Neural cell (in vitro differentiated cells): ENCODE data around the gene MVK. TPM values are rescaled to one million over a fixed set of nuclear protein-coding genes. Genes with fewer than 3 reads are reported as not detected.

Experiments
- H2AFZ ChIP-seq: fragments of 200-600, 300-800 bp; sonication (generic), shearing (Covaris generic); 2 replicates; pipeline ENCODE4 v1.6.0; 2014; ENCODE audit warnings: low read depth, mild to moderate bottlenecking, antibody characterized with exemption, low read length, moderate library complexity
- H3F3A ChIP-seq: fragments of 200-600 bp; shearing (Covaris generic); 2 replicates; pipeline ENCODE4 v1.6.1; 2016; ENCODE audit warnings: mild to moderate bottlenecking, moderate library complexity, mixed read lengths, antibody characterized with exemption, low read length; ENCODE audit not compliant: insufficient read depth, poor library complexity, severe bottlenecking
- H3K27ac ChIP-seq: fragments of 200-600, 300-800 bp; sonication (generic), shearing (Covaris generic); 2 replicates; pipeline ENCODE4 v1.5.1; 2014; ENCODE audit warnings: mild to moderate bottlenecking, low read length, moderate library complexity
- H3K27me3 ChIP-seq: fragments of 300-800, 200-600 bp; sonication (generic), shearing (Covaris generic); 2 replicates; pipeline ENCODE4 v1.6.0; 2014; ENCODE audit warnings: mild to moderate bottlenecking, low read depth, low read length, moderate library complexity; ENCODE audit not compliant: insufficient read depth
- H3K36me3 ChIP-seq: fragments of 300-800, 200-600 bp; sonication (generic), shearing (Covaris generic); 2 replicates; pipeline ENCODE4 v1.5.1; 2014; ENCODE audit warnings: mild to moderate bottlenecking, antibody characterized with exemption, low read length, moderate library complexity; ENCODE audit not compliant: insufficient read depth
- H3K4me2 ChIP-seq: fragments of 300-800, 200-600 bp; sonication (generic), shearing (Covaris generic); 2 replicates; pipeline ENCODE4 v1.6.0; 2014; ENCODE audit warnings: mild to moderate bottlenecking, low read length
- H3K4me3 ChIP-seq: fragments of 300-800, 200-600 bp; sonication (generic), shearing (Covaris generic); 2 replicates; pipeline ENCODE4 v1.5.1; 2014; ENCODE audit warnings: mild to moderate bottlenecking, low read length, moderate library complexity
- H3K79me2 ChIP-seq: fragments of 200-600 bp; shearing (Covaris generic); replicated peaks from 2 replicates; pipeline ENCODE4 v1.6.0; 2014; ENCODE audit warnings: mild to moderate bottlenecking, low read length, moderate library complexity; ENCODE audit not compliant: insufficient read depth
- H3K9ac ChIP-seq: fragments of 300-800, 200-600 bp; sonication (generic), shearing (Covaris generic); 2 replicates; pipeline ENCODE4 v1.6.1; 2016; ENCODE audit warnings: mild to moderate bottlenecking, low read length, mixed read lengths
- H3K9me2 ChIP-seq: fragments of 200-600 bp; shearing (Covaris generic); 2 replicates; pipeline ENCODE4 v1.6.1; 2016; ENCODE audit warnings: mild to moderate bottlenecking, low read length, mixed read lengths; ENCODE audit not compliant: insufficient read depth
- H3K9me3 ChIP-seq: fragments of 200-600, 300-800 bp; sonication (generic), shearing (Covaris generic); 2 replicates; pipeline ENCODE4 v1.6.1; 2016; ENCODE audit warnings: mild to moderate bottlenecking, mixed run types, low read length, moderate library complexity, mixed read lengths
- H4K20me1 ChIP-seq: fragments of 200-600 bp; shearing (Covaris generic); 2 replicates; pipeline ENCODE4 v1.6.1; 2016; ENCODE audit warnings: mild to moderate bottlenecking, mixed run types; ENCODE audit not compliant: insufficient read depth
- EP300 ChIP-seq: fragments of 450-650 bp; conservative IDR thresholded peaks from 2 replicates; pipeline ENCODE4 v1.6.1; 2014; ENCODE audit warnings: antibody characterized with exemption, mild to moderate bottlenecking, moderate library complexity; ENCODE audit not compliant: poor library complexity, severe bottlenecking
- EZH2 ChIP-seq: fragments of 200-600, 300-800 bp; shearing (Covaris generic), sonication (generic); IDR thresholded peaks from 2 replicates; pipeline ENCODE4 v1.6.1; 2014; ENCODE audit warnings: antibody characterized with exemption, low read length, borderline replicate concordance, mild to moderate bottlenecking; ENCODE audit not compliant: insufficient read depth, poor library complexity, severe bottlenecking
- MXI1 ChIP-seq: fragments of 450-650 bp; conservative IDR thresholded peaks from 2 replicates; pipeline ENCODE4 v1.6.1; 2014; ENCODE audit warnings: antibody characterized with exemption, mild to moderate bottlenecking; ENCODE audit not compliant: poor library complexity, severe bottlenecking
- POLR2AphosphoS5 ChIP-seq: IDR thresholded peaks from 2 replicates; pipeline ENCODE4 v1.6.1; 2012
- RAD21 ChIP-seq: fragments of 450-650 bp; conservative IDR thresholded peaks from 2 replicates; pipeline ENCODE4 v1.6.1; 2014; ENCODE audit warnings: antibody characterized with exemption, mild to moderate bottlenecking, moderate library complexity
- SMC3 ChIP-seq: fragments of 450-650 bp; conservative IDR thresholded peaks from 2 replicates; pipeline ENCODE4 v1.6.1; 2014; ENCODE audit warnings: antibody characterized with exemption, mild to moderate bottlenecking, moderate library complexity; ENCODE audit not compliant: poor library complexity
- TAF1 ChIP-seq: IDR thresholded peaks from 2 replicates; pipeline ENCODE4 v1.6.1; 2012; ENCODE audit warnings: low read depth
- polyA plus RNA-seq: library from polyadenylated mRNA; depleted of rRNA; stranded (reverse); fragments of >200 nt; gene quantifications from 2 replicates; pipeline ENCODE4 v1.2.3, GENCODE V29; 2014
- TF ChIP-seq, protein P1 (sequence below): IDR thresholded peaks from 2 replicates; pipeline ENCODE4 v1.6.1; 2012; ENCODE audit warnings: borderline replicate concordance
- TF ChIP-seq, protein P2 (sequence below): fragments of 450-650 bp; IDR thresholded peaks from 2 replicates; pipeline ENCODE4 v1.5.1; 2014; ENCODE audit warnings: antibody characterized with exemption, mild to moderate bottlenecking, moderate library complexity; ENCODE audit not compliant: poor library complexity, severe bottlenecking

Gene MVK
- polyA plus RNA-seq, 1 donor from 2014 or later: 45.7 TPM

DNA sequence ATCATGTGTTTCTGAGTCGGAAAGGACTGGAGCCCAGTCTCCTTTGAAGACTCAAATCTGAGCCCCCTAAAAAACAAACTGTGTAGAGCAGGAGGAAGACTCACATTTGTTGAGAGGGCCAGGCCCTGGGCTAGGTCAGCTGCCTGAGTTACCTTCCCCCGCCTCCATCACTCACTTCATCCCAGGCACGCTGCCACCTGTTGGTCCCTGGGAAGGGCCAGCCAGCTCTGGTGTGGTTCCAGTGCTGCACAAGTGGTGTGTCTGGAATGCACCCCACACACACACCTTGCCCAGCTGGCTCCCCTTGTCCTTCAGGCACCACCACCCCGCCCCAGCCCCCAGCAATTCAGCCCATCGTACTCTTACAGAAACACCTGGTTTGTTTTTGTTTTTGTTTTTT is 9.0 kb downstream of the MVK start:
- Histone ChIP-seq H3K9me2 (no peaks in the 10 kb centered on the region), H3K4me2 (no peak overlapping the region), H4K20me1 (no peaks in the 10 kb centered on the region), H3K27ac (no peak overlapping the region), H3F3A (no peaks in the 10 kb centered on the region), H3K27me3 (no peaks in the 10 kb centered on the region), H2AFZ (no peak overlapping the region), H3K9ac (no peak overlapping the region), H3K9me3 (no peaks in the 10 kb centered on the region), H3K79me2 (no peaks in the 10 kb centered on the region), H3K4me3 (no peak overlapping the region), H3K36me3 (peaks cover 1% of the 10 kb centered on the region)
- TF ChIP-seq SMC3 (no peak), MXI1 (no peak), TAF1 (no peak)
- TF ChIP-seq, protein P1, sequence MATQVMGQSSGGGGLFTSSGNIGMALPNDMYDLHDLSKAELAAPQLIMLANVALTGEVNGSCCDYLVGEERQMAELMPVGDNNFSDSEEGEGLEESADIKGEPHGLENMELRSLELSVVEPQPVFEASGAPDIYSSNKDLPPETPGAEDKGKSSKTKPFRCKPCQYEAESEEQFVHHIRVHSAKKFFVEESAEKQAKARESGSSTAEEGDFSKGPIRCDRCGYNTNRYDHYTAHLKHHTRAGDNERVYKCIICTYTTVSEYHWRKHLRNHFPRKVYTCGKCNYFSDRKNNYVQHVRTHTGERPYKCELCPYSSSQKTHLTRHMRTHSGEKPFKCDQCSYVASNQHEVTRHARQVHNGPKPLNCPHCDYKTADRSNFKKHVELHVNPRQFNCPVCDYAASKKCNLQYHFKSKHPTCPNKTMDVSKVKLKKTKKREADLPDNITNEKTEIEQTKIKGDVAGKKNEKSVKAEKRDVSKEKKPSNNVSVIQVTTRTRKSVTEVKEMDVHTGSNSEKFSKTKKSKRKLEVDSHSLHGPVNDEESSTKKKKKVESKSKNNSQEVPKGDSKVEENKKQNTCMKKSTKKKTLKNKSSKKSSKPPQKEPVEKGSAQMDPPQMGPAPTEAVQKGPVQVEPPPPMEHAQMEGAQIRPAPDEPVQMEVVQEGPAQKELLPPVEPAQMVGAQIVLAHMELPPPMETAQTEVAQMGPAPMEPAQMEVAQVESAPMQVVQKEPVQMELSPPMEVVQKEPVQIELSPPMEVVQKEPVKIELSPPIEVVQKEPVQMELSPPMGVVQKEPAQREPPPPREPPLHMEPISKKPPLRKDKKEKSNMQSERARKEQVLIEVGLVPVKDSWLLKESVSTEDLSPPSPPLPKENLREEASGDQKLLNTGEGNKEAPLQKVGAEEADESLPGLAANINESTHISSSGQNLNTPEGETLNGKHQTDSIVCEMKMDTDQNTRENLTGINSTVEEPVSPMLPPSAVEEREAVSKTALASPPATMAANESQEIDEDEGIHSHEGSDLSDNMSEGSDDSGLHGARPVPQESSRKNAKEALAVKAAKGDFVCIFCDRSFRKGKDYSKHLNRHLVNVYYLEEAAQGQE: no peak

DNA sequence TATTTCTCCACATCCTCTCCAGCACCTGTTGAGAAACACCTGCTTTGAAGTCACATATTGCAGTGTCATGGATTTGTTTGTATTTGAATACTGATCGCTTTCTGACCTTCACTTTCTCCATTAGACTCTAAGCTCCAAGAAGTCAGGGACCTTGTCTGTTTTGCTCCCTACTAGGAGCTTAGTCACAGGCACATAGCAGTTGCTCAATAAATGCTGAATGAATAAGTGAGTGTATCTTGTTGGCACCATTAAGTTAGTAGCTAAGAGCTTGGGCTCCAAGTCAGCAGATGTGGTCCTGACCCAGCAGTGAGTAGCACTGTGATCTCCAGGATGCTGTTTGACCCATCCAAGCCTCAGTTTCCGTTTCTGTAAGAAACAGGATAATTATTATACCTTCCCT is 10.1 kb downstream of the MVK start:
- no peaks in the 10 kb centered on the region for H3K9me3 ChIP-seq
- no peak overlapping the region for H3K27ac ChIP-seq
- no peaks in the 10 kb centered on the region for H3F3A ChIP-seq
- no peak overlapping the region for H3K4me3 ChIP-seq
- H4K20me1 ChIP-seq: no peaks in the 10 kb centered on the region
- no peak overlapping the region for H3K4me2 ChIP-seq
- H2AFZ ChIP-seq: no peak overlapping the region
- no peaks in the 10 kb centered on the region for H3K79me2 ChIP-seq
- H3K9ac ChIP-seq: no peak overlapping the region
- peaks cover 9% of the 10 kb centered on the region for H3K36me3 ChIP-seq
- no peaks in the 10 kb centered on the region for H3K27me3 ChIP-seq
- H3K9me2 ChIP-seq: no peaks in the 10 kb centered on the region
- TF ChIP-seq MXI1 (no peak), POLR2AphosphoS5 (no peak), EP300 (no peak), RAD21 (no peak), SMC3 (no peak), EZH2 (no peak), TAF1 (no peak)
- TF ChIP-seq, protein P1: no peak
- TF ChIP-seq, protein P2, sequence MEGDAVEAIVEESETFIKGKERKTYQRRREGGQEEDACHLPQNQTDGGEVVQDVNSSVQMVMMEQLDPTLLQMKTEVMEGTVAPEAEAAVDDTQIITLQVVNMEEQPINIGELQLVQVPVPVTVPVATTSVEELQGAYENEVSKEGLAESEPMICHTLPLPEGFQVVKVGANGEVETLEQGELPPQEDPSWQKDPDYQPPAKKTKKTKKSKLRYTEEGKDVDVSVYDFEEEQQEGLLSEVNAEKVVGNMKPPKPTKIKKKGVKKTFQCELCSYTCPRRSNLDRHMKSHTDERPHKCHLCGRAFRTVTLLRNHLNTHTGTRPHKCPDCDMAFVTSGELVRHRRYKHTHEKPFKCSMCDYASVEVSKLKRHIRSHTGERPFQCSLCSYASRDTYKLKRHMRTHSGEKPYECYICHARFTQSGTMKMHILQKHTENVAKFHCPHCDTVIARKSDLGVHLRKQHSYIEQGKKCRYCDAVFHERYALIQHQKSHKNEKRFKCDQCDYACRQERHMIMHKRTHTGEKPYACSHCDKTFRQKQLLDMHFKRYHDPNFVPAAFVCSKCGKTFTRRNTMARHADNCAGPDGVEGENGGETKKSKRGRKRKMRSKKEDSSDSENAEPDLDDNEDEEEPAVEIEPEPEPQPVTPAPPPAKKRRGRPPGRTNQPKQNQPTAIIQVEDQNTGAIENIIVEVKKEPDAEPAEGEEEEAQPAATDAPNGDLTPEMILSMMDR: no peak
